ENCODE measurements around the gene ZNRF1.

The ZNRF1 gene

GRCh38 chr16:75053791-75054555, 55.1 kb downstream of the ZNRF1 start:
- Mint-ChIP-seq H3K36me3 (peaks cover 2% of the 10 kb centered on the region), H3K4me3 (no peak overlapping the region), H3K27ac (no peak overlapping the region), H3K4me1 (ENCODE audit: low read depth) (peaks cover 2% of the 10 kb centered on the region), H3K27me3 (no peaks in the 10 kb centered on the region), H3K9me3 (ENCODE audit: low read depth) (no peaks in the 10 kb centered on the region)

- Mint-ChIP-seq H3K36me3 (peaks cover 2% of the 10 kb centered on the region), H3K27ac (no peak overlapping the region), H3K27me3 (no peaks in the 10 kb centered on the region), H3K4me1 (ENCODE audit: low read depth) (peaks cover 2% of the 10 kb centered on the region), H3K9me3 (ENCODE audit: low read depth) (no peaks in the 10 kb centered on the region), H3K4me3 (no peak overlapping the region)
Observed at GRCh38 chr16:75054556-75054947, 55.7 kb downstream of the ZNRF1 start.

GRCh38 chr16:75058806-75059205, 60.0 kb downstream of the ZNRF1 start:
- H3K27me3 Mint-ChIP-seq = no peaks in the 10 kb centered on the region
- no peak overlapping the region for H3K4me3 Mint-ChIP-seq
- no peaks in the 10 kb centered on the region for H3K9me3 Mint-ChIP-seq (ENCODE audit: low read depth)
- H3K36me3 Mint-ChIP-seq = peaks cover 2% of the 10 kb centered on the region
- no peak overlapping the region for H3K27ac Mint-ChIP-seq
- H3K4me1 Mint-ChIP-seq (ENCODE audit: low read depth) = peaks cover 8% of the 10 kb centered on the region

GRCh38 chr16:75059411-75059810, 60.6 kb downstream of the ZNRF1 start:
- H3K27me3 Mint-ChIP-seq = no peaks in the 10 kb centered on the region
- peaks cover 10% of the 10 kb centered on the region for H3K4me1 Mint-ChIP-seq (ENCODE audit: low read depth)
- H3K9me3 Mint-ChIP-seq (ENCODE audit: low read depth) = no peaks in the 10 kb centered on the region

GRCh38 chr16:75060723-75061122, 61.9 kb downstream of the ZNRF1 start:
- Mint-ChIP-seq H3K9me3 (ENCODE audit: low read depth) (no peaks in the 10 kb centered on the region), H3K36me3 (peaks cover 2% of the 10 kb centered on the region), H3K27ac (no peak overlapping the region), H3K27me3 (no peaks in the 10 kb centered on the region), H3K4me1 (ENCODE audit: low read depth) (peaks cover 22% of the 10 kb centered on the region), H3K4me3 (no peak overlapping the region)

More at GRCh38 chr16:75059411-75059810, 60.6 kb downstream of the ZNRF1 start:
- no peak overlapping the region for H3K4me3 Mint-ChIP-seq
- H3K36me3 Mint-ChIP-seq = peaks cover 2% of the 10 kb centered on the region
- H3K27ac Mint-ChIP-seq = no peak overlapping the region

- H3K27me3 Mint-ChIP-seq = no peaks in the 10 kb centered on the region
- H3K9me3 Mint-ChIP-seq (ENCODE audit: low read depth) = no peaks in the 10 kb centered on the region
- peaks cover 26% of the 10 kb centered on the region for H3K4me1 Mint-ChIP-seq (ENCODE audit: low read depth)
- H3K36me3 Mint-ChIP-seq = no peaks in the 10 kb centered on the region
- no peak overlapping the region for H3K4me3 Mint-ChIP-seq
- H3K27ac Mint-ChIP-seq = no peak overlapping the region
Observed at GRCh38 chr16:75061669-75062068, 62.8 kb downstream of the ZNRF1 start.

GRCh38 chr16:75062135-75062975, 63.5 kb downstream of the ZNRF1 start:
- Mint-ChIP-seq H3K9me3 (ENCODE audit: low read depth) (no peaks in the 10 kb centered on the region), H3K4me1 (ENCODE audit: low read depth) (peaks cover 32% of the 10 kb centered on the region), H3K27ac (no peak overlapping the region), H3K36me3 (no peaks in the 10 kb centered on the region), H3K4me3 (no peak overlapping the region), H3K27me3 (no peaks in the 10 kb centered on the region)

- no peak overlapping the region for H3K4me3 Mint-ChIP-seq
- peaks cover 35% of the 10 kb centered on the region for H3K4me1 Mint-ChIP-seq (ENCODE audit: low read depth)
- no peak overlapping the region for H3K27ac Mint-ChIP-seq
- H3K27me3 Mint-ChIP-seq = no peaks in the 10 kb centered on the region
- H3K9me3 Mint-ChIP-seq (ENCODE audit: low read depth) = no peaks in the 10 kb centered on the region
- no peaks in the 10 kb centered on the region for H3K36me3 Mint-ChIP-seq
Observed at GRCh38 chr16:75062976-75063346, 64.1 kb downstream of the ZNRF1 start.

- no peaks in the 10 kb centered on the region for H3K27me3 Mint-ChIP-seq
- H3K36me3 Mint-ChIP-seq = no peaks in the 10 kb centered on the region
- H3K27ac Mint-ChIP-seq = no peak overlapping the region
- no peaks in the 10 kb centered on the region for H3K9me3 Mint-ChIP-seq (ENCODE audit: low read depth)
- H3K4me1 Mint-ChIP-seq (ENCODE audit: low read depth) = peaks cover 35% of the 10 kb centered on the region
- no peak overlapping the region for H3K4me3 Mint-ChIP-seq
Observed at GRCh38 chr16:75063549-75064088, 64.8 kb downstream of the ZNRF1 start.

- Mint-ChIP-seq H3K4me3 (peak overlapping the region; percentile 61), H3K4me1 (ENCODE audit: low read depth) (peaks cover 35% of the 10 kb centered on the region), H3K9me3 (ENCODE audit: low read depth) (no peaks in the 10 kb centered on the region), H3K27ac (no peak overlapping the region), H3K27me3 (no peaks in the 10 kb centered on the region), H3K36me3 (peaks cover under 1% of the 10 kb centered on the region)
Observed at GRCh38 chr16:75064403-75065148, 65.8 kb downstream of the ZNRF1 start.

GRCh38 chr16:75065149-75065505, 66.3 kb downstream of the ZNRF1 start:
- H3K4me1 Mint-ChIP-seq (ENCODE audit: low read depth) = peaks cover 35% of the 10 kb centered on the region
- H3K36me3 Mint-ChIP-seq = peaks cover 3% of the 10 kb centered on the region
- peak overlapping the region; percentile 61 for H3K4me3 Mint-ChIP-seq
- H3K27me3 Mint-ChIP-seq = no peaks in the 10 kb centered on the region
- H3K9me3 Mint-ChIP-seq (ENCODE audit: low read depth) = no peaks in the 10 kb centered on the region
- H3K27ac Mint-ChIP-seq = no peak overlapping the region

GRCh38 chr16:75065521-75066149, 66.8 kb downstream of the ZNRF1 start:
- Mint-ChIP-seq H3K36me3 (peaks cover 3% of the 10 kb centered on the region), H3K4me3 (no peak overlapping the region), H3K4me1 (ENCODE audit: low read depth) (peaks cover 40% of the 10 kb centered on the region), H3K9me3 (ENCODE audit: low read depth) (no peaks in the 10 kb centered on the region), H3K27ac (no peak overlapping the region), H3K27me3 (no peaks in the 10 kb centered on the region)

- Mint-ChIP-seq H3K27ac (no peak overlapping the region), H3K4me1 (ENCODE audit: low read depth) (peaks cover 41% of the 10 kb centered on the region)
Observed at GRCh38 chr16:75066861-75067447, 68.1 kb downstream of the ZNRF1 start.

More at GRCh38 chr16:75066861-75067447, 68.1 kb downstream of the ZNRF1 start:
- H3K9me3 Mint-ChIP-seq (ENCODE audit: low read depth) = no peaks in the 10 kb centered on the region
- H3K27me3 Mint-ChIP-seq = no peaks in the 10 kb centered on the region
- H3K36me3 Mint-ChIP-seq = peaks cover 3% of the 10 kb centered on the region
- H3K4me3 Mint-ChIP-seq = no peak overlapping the region
